Measurements from ENCODE around the gene REXO5. TPM values are rescaled to one million over a fixed set of nuclear protein-coding genes. Genes with fewer than 3 reads are reported as not detected.

The REXO5 gene
- total RNA-seq, 1 donor from 2014 or later = 5.2 TPM

DNA sequence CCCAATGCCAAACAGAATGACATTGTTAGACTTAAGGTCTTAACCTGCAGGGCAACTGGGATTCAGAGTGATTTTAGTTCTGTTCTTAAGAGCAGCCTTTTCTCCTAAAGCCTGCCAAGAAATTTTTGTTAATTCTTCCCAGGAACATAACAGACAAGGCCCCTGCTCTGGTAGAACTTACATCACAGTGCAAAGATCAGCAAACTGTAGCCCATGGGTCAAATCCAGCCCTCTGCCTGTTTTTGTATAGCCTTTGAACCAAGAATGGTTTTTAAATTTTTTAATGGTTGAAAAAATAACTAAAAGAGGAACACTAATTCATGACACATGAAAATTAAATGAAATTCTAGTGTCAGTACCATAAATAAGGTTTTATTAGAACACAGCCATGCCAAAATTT is 38.8 kb upstream of the REXO5 start:
- no peaks in the 10 kb centered on the region for H3K9me3 ChIP-seq (ENCODE audit: control insufficient read depth in 3 of 3, low read length in 3 of 3)
- no peak overlapping the region for H3K4me3 ChIP-seq (ENCODE audit: low read length in 3 of 3)
- no peaks in the 10 kb centered on the region for H3K36me3 ChIP-seq (ENCODE audit: control insufficient read depth in 3 of 3, insufficient read depth in 3 of 3, low read length in 3 of 3)
- H3K27ac ChIP-seq (ENCODE audit: low read depth, low read length) = no peak overlapping the region
- no peaks in the 10 kb centered on the region for H3K4me1 ChIP-seq (ENCODE audit: control insufficient read depth in 3 of 3, insufficient read depth in 3 of 3, low read length in 3 of 3)
- H3K9ac ChIP-seq (ENCODE audit: low read depth in 1 of 3, low read length in 3 of 3) = no peak overlapping the region
- H3K27me3 ChIP-seq (ENCODE audit: control insufficient read depth in 3 of 3, insufficient read depth in 3 of 3, low read length in 3 of 3) = no peaks in the 10 kb centered on the region

GRCh38 chr16:20768121-20768520 is 38.2 kb upstream of the REXO5 start:
- H3K36me3 ChIP-seq (ENCODE audit: control insufficient read depth in 3 of 3, insufficient read depth in 3 of 3, low read length in 3 of 3) = no peaks in the 10 kb centered on the region
- no peaks in the 10 kb centered on the region for H3K4me1 ChIP-seq (ENCODE audit: control insufficient read depth in 3 of 3, insufficient read depth in 3 of 3, low read length in 3 of 3)
- H3K9me3 ChIP-seq (ENCODE audit: control insufficient read depth in 3 of 3, low read length in 3 of 3) = no peaks in the 10 kb centered on the region
- no peaks in the 10 kb centered on the region for H3K27me3 ChIP-seq (ENCODE audit: control insufficient read depth in 3 of 3, insufficient read depth in 3 of 3, low read length in 3 of 3)
- no peak overlapping the region for H3K4me3 ChIP-seq (ENCODE audit: low read length in 3 of 3)
- H3K9ac ChIP-seq (ENCODE audit: low read depth in 1 of 3, low read length in 3 of 3) = no peak overlapping the region
- H3K27ac ChIP-seq (ENCODE audit: low read depth, low read length) = no peak overlapping the region

- Histone ChIP-seq H3K27me3 (ENCODE audit: control insufficient read depth in 3 of 3, insufficient read depth in 3 of 3, low read length in 3 of 3) (no peaks in the 10 kb centered on the region), H3K27ac (ENCODE audit: low read depth, low read length) (no peak overlapping the region), H3K9me3 (ENCODE audit: control insufficient read depth in 3 of 3, low read length in 3 of 3) (no peaks in the 10 kb centered on the region), H3K4me3 (ENCODE audit: low read length in 3 of 3) (no peak overlapping the region), H3K4me1 (ENCODE audit: control insufficient read depth in 3 of 3, insufficient read depth in 3 of 3, low read length in 3 of 3) (no peaks in the 10 kb centered on the region), H3K9ac (ENCODE audit: low read depth in 1 of 3, low read length in 3 of 3) (no peak overlapping the region), H3K36me3 (ENCODE audit: control insufficient read depth in 3 of 3, insufficient read depth in 3 of 3, low read length in 3 of 3) (no peaks in the 10 kb centered on the region)
Observed at GRCh38 chr16:20768818-20769217, 37.5 kb upstream of the REXO5 start.

- no peaks in the 10 kb centered on the region for H3K9me3 ChIP-seq (ENCODE audit: control insufficient read depth in 3 of 3, low read length in 3 of 3)
- H3K36me3 ChIP-seq (ENCODE audit: control insufficient read depth in 3 of 3, insufficient read depth in 3 of 3, low read length in 3 of 3) = no peaks in the 10 kb centered on the region
- no peak overlapping the region for H3K27ac ChIP-seq (ENCODE audit: low read depth, low read length)
- H3K4me3 ChIP-seq (ENCODE audit: low read length in 3 of 3) = no peak overlapping the region
- no peak overlapping the region for H3K9ac ChIP-seq (ENCODE audit: low read depth in 1 of 3, low read length in 3 of 3)
- H3K27me3 ChIP-seq (ENCODE audit: control insufficient read depth in 3 of 3, insufficient read depth in 3 of 3, low read length in 3 of 3) = no peaks in the 10 kb centered on the region
- no peaks in the 10 kb centered on the region for H3K4me1 ChIP-seq (ENCODE audit: control insufficient read depth in 3 of 3, insufficient read depth in 3 of 3, low read length in 3 of 3)
Observed at GRCh38 chr16:20773679-20774078, 32.6 kb upstream of the REXO5 start.

- Histone ChIP-seq H3K4me1 (ENCODE audit: control insufficient read depth in 3 of 3, insufficient read depth in 3 of 3, low read length in 3 of 3) (no peaks in the 10 kb centered on the region), H3K27me3 (ENCODE audit: control insufficient read depth in 3 of 3, insufficient read depth in 3 of 3, low read length in 3 of 3) (no peaks in the 10 kb centered on the region), H3K4me3 (ENCODE audit: low read length in 3 of 3) (no peak overlapping the region), H3K9ac (ENCODE audit: low read depth in 1 of 3, low read length in 3 of 3) (no peak overlapping the region), H3K27ac (ENCODE audit: low read depth, low read length) (no peak overlapping the region), H3K36me3 (ENCODE audit: control insufficient read depth in 3 of 3, insufficient read depth in 3 of 3, low read length in 3 of 3) (no peaks in the 10 kb centered on the region), H3K9me3 (ENCODE audit: control insufficient read depth in 3 of 3, low read length in 3 of 3) (no peaks in the 10 kb centered on the region)
Observed at GRCh38 chr16:20774703-20775362, 31.5 kb upstream of the REXO5 start.

DNA sequence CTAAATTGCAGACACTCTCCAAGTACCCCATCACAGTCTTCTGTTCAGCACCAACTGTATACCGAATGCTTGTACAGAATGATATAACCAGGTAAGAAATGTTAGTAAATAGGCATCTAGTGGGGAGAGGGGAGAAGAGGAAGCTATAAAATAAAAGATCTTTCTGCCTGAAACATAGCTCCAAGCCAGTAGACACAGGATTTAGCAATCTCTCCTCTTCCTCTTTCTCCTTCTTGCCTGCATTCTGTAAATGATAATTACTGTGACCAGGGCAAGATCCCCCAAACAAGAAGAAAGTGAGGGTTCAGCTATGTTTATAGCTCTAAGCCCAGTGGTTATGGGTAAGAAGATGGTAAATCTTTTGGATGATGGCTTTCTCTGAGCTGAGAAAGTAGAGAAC is 24.6 kb upstream of the REXO5 start:
- H3K27me3 ChIP-seq (ENCODE audit: control insufficient read depth in 3 of 3, insufficient read depth in 3 of 3, low read length in 3 of 3) = no peaks in the 10 kb centered on the region
- peaks cover 0 to 7% (median 0%) of the 10 kb centered on the region in 3 donors for H3K36me3 ChIP-seq (ENCODE audit: control insufficient read depth in 3 of 3, insufficient read depth in 3 of 3, low read length in 3 of 3)
- H3K9me3 ChIP-seq (ENCODE audit: control insufficient read depth in 3 of 3, low read length in 3 of 3) = no peaks in the 10 kb centered on the region
- H3K4me3 ChIP-seq (ENCODE audit: low read length in 3 of 3) = no peak overlapping the region
- no peak overlapping the region for H3K27ac ChIP-seq (ENCODE audit: low read depth, low read length)
- no peaks in the 10 kb centered on the region for H3K4me1 ChIP-seq (ENCODE audit: control insufficient read depth in 3 of 3, insufficient read depth in 3 of 3, low read length in 3 of 3)
- H3K9ac ChIP-seq (ENCODE audit: low read depth in 1 of 3, low read length in 3 of 3) = no peak overlapping the region

- Histone ChIP-seq H3K9ac (ENCODE audit: low read depth in 1 of 3, low read length in 3 of 3) (no peak overlapping the region), H3K4me3 (ENCODE audit: low read length in 3 of 3) (no peak overlapping the region), H3K4me1 (ENCODE audit: control insufficient read depth in 3 of 3, insufficient read depth in 3 of 3, low read length in 3 of 3) (no peaks in the 10 kb centered on the region), H3K27me3 (ENCODE audit: control insufficient read depth in 3 of 3, insufficient read depth in 3 of 3, low read length in 3 of 3) (no peaks in the 10 kb centered on the region), H3K9me3 (ENCODE audit: control insufficient read depth in 3 of 3, low read length in 3 of 3) (no peaks in the 10 kb centered on the region), H3K36me3 (ENCODE audit: control insufficient read depth in 3 of 3, insufficient read depth in 3 of 3, low read length in 3 of 3) (peaks cover 0 to 7% (median 0%) of the 10 kb centered on the region in 3 donors), H3K27ac (ENCODE audit: low read depth, low read length) (no peak overlapping the region)
Observed at GRCh38 chr16:20782470-20782869, 23.9 kb upstream of the REXO5 start.

GRCh38 chr16:20784204-20784603 is 22.1 kb upstream of the REXO5 start:
- Histone ChIP-seq H3K9ac (ENCODE audit: low read depth in 1 of 3, low read length in 3 of 3) (no peak overlapping the region), H3K9me3 (ENCODE audit: control insufficient read depth in 3 of 3, low read length in 3 of 3) (no peaks in the 10 kb centered on the region), H3K36me3 (ENCODE audit: control insufficient read depth in 3 of 3, insufficient read depth in 3 of 3, low read length in 3 of 3) (peaks cover 0 to 7% (median 0%) of the 10 kb centered on the region in 3 donors), H3K27ac (ENCODE audit: low read depth, low read length) (no peak overlapping the region), H3K27me3 (ENCODE audit: control insufficient read depth in 3 of 3, insufficient read depth in 3 of 3, low read length in 3 of 3) (no peaks in the 10 kb centered on the region), H3K4me1 (ENCODE audit: control insufficient read depth in 3 of 3, insufficient read depth in 3 of 3, low read length in 3 of 3) (no peaks in the 10 kb centered on the region), H3K4me3 (ENCODE audit: low read length in 3 of 3) (no peak overlapping the region)

- H3K4me3 ChIP-seq (ENCODE audit: low read length in 3 of 3) = no peak overlapping the region
- no peak overlapping the region for H3K27ac ChIP-seq (ENCODE audit: low read depth, low read length)
- H3K36me3 ChIP-seq (ENCODE audit: control insufficient read depth in 3 of 3, insufficient read depth in 3 of 3, low read length in 3 of 3) = no peaks in the 10 kb centered on the region
- H3K9me3 ChIP-seq (ENCODE audit: control insufficient read depth in 3 of 3, low read length in 3 of 3) = no peaks in the 10 kb centered on the region
- H3K9ac ChIP-seq (ENCODE audit: low read depth in 1 of 3, low read length in 3 of 3) = no peak overlapping the region
- no peaks in the 10 kb centered on the region for H3K27me3 ChIP-seq (ENCODE audit: control insufficient read depth in 3 of 3, insufficient read depth in 3 of 3, low read length in 3 of 3)
- no peaks in the 10 kb centered on the region for H3K4me1 ChIP-seq (ENCODE audit: control insufficient read depth in 3 of 3, insufficient read depth in 3 of 3, low read length in 3 of 3)
Observed at GRCh38 chr16:20789130-20789529, 17.2 kb upstream of the REXO5 start.

GRCh38 chr16:20791923-20792612 is 14.3 kb upstream of the REXO5 start:
- Histone ChIP-seq H3K4me1 (ENCODE audit: control insufficient read depth in 3 of 3, insufficient read depth in 3 of 3, low read length in 3 of 3) (no peaks in the 10 kb centered on the region), H3K9ac (ENCODE audit: low read depth in 1 of 3, low read length in 3 of 3) (no peak overlapping the region), H3K4me3 (ENCODE audit: low read length in 3 of 3) (no peak overlapping the region), H3K27ac (ENCODE audit: low read depth, low read length) (no peak overlapping the region), H3K36me3 (ENCODE audit: control insufficient read depth in 3 of 3, insufficient read depth in 3 of 3, low read length in 3 of 3) (peaks cover 2 to 9% (median 8%) of the 10 kb centered on the region in 3 donors), H3K9me3 (ENCODE audit: control insufficient read depth in 3 of 3, low read length in 3 of 3) (no peaks in the 10 kb centered on the region), H3K27me3 (ENCODE audit: control insufficient read depth in 3 of 3, insufficient read depth in 3 of 3, low read length in 3 of 3) (no peaks in the 10 kb centered on the region)

All from skeletal muscle tissue (tissue), 4 donors.